ENCODE data around the gene DEPDC1B. TPM values are rescaled to one million over a fixed set of nuclear protein-coding genes. Genes with fewer than 3 reads are reported as not detected.

Gene DEPDC1B
- total RNA-seq, 6 donors from 2014 or later = 0.49 to 3.1 (median 0.72) TPM; not detected in 1

DNA sequence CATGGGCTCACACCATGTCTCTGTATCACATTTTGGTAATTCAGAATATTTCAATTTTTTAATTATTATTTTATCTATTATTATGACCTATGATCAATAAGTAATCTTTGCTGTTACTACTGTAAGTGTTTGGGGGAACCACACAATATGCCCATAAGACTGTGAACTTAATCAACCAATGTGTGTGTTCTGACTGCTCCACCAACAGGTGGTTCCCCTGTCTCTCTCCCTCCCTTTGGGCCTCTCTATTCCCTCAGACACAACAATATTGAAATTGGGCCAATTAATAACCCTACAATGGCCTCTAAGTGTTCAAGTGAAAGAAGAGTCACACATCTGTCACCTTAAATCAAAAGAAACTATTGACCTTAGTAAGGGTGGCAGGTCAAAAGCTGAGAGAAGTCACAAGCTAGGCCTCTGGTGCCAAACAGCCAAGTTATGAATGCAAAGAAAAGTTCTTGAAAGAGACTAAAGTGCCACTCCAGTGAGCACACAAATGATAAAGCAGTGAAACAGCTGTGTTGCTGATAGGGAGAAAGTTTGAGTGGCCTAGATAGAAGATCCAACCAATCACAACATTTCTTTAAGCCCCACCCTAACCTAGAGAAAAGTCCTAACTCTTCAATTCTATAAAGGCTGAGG is 88.7 kb downstream of the DEPDC1B start:
- Histone ChIP-seq H3K36me3 (no peaks in the 10 kb centered on the region), H3K27me3 (no peaks in the 10 kb centered on the region), H3K4me3 (no peak overlapping the region), H3K9me3 (peaks cover 0 to 10% (median 2%) of the 10 kb centered on the region in 4 donors), H3K4me1 (no peaks in the 10 kb centered on the region), H3K27ac (no peak overlapping the region)
- no peak for TF ChIP-seq POLR2AphosphoS5 (IDR thresholded peaks at IDR 0.05)
- no peak for TF ChIP-seq POLR2A (IDR thresholded peaks at IDR 0.05)
- TF ChIP-seq, protein P1, sequence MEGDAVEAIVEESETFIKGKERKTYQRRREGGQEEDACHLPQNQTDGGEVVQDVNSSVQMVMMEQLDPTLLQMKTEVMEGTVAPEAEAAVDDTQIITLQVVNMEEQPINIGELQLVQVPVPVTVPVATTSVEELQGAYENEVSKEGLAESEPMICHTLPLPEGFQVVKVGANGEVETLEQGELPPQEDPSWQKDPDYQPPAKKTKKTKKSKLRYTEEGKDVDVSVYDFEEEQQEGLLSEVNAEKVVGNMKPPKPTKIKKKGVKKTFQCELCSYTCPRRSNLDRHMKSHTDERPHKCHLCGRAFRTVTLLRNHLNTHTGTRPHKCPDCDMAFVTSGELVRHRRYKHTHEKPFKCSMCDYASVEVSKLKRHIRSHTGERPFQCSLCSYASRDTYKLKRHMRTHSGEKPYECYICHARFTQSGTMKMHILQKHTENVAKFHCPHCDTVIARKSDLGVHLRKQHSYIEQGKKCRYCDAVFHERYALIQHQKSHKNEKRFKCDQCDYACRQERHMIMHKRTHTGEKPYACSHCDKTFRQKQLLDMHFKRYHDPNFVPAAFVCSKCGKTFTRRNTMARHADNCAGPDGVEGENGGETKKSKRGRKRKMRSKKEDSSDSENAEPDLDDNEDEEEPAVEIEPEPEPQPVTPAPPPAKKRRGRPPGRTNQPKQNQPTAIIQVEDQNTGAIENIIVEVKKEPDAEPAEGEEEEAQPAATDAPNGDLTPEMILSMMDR (IDR thresholded peaks at IDR 0.05) = no peak
- TF ChIP-seq EP300 (IDR thresholded peaks at IDR 0.05) = no peak
- no peak for DNase-seq
- ATAC-seq (ENCODE audit: low FRiP score in 2 of 2) = no peak

DNA sequence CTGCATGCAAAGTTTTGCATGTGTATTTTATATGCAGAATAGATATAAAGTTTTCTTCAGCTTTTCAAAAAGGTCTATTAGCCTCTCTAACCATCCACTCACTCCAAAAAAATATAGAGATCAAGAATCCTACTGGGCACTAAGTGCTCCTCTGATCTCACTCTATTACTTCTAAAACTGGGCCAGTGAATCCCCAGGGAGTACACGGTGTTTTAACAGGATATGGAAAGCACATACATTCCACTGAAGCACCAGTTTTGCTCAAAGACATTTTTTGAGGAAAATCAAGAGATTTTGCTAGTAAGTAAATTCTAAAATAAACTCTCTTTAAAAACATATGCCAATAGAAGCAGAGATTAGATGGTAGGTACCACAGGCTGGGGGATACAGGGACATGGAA is 95.2 kb downstream of the DEPDC1B start:
- ATAC-seq (ENCODE audit: low FRiP score in 2 of 2) (no peak), DNase-seq (no peak)
- no peaks in the 10 kb centered on the region for H3K4me1 ChIP-seq
- H3K27ac ChIP-seq = no peak overlapping the region
- 86% methylated on average over 1 of the region's 1 CpG for WGBS, 2 donors
- H3K4me3 ChIP-seq = no peak overlapping the region
- no peaks in the 10 kb centered on the region for H3K36me3 ChIP-seq
- H3K27me3 ChIP-seq = no peaks in the 10 kb centered on the region
- TF ChIP-seq POLR2A (IDR thresholded peaks at IDR 0.05) = no peak
- TF ChIP-seq, protein P1 (IDR thresholded peaks at IDR 0.05) = no peak
- TF ChIP-seq EP300 (IDR thresholded peaks at IDR 0.05) = no peak
- no peak for TF ChIP-seq POLR2AphosphoS5 (IDR thresholded peaks at IDR 0.05)
- no peaks in the 10 kb centered on the region for H3K9me3 ChIP-seq

DNA sequence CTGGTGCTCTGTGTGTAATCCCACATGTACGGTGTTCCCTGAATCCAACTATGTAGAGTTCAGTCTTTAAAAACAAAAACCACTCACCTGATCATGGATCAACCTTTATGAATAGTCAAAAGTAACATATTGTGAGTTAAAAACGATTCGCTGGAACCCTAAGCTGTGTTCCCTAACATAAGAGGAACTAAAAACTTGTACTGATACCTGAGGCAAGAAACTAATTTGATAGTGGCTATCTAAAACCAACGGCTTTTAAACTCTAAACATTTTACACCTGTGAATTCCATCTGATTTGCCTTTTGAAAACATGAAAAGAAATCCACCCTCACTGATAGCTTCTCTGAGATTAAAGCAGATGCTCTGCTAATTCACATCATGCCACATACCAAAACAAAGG is 101.5 kb downstream of the DEPDC1B start:
- no peak overlapping the region for H3K27ac ChIP-seq
- H3K27me3 ChIP-seq = no peaks in the 10 kb centered on the region
- 62 to 75% methylated on average over 4 of the region's 4 CpGs for WGBS, 2 donors
- no peaks in the 10 kb centered on the region for H3K4me1 ChIP-seq
- H3K4me3 ChIP-seq = no peak overlapping the region
- TF ChIP-seq, protein P1 (IDR thresholded peaks at IDR 0.05) = no peak
- no peak for TF ChIP-seq POLR2AphosphoS5 (IDR thresholded peaks at IDR 0.05)
- TF ChIP-seq POLR2A (IDR thresholded peaks at IDR 0.05) = no peak
- no peak for TF ChIP-seq EP300 (IDR thresholded peaks at IDR 0.05)
- no peak for ATAC-seq (ENCODE audit: low FRiP score in 2 of 2)
- no peaks in the 10 kb centered on the region for H3K36me3 ChIP-seq
- H3K9me3 ChIP-seq = no peaks in the 10 kb centered on the region
- no peak for DNase-seq

DNA sequence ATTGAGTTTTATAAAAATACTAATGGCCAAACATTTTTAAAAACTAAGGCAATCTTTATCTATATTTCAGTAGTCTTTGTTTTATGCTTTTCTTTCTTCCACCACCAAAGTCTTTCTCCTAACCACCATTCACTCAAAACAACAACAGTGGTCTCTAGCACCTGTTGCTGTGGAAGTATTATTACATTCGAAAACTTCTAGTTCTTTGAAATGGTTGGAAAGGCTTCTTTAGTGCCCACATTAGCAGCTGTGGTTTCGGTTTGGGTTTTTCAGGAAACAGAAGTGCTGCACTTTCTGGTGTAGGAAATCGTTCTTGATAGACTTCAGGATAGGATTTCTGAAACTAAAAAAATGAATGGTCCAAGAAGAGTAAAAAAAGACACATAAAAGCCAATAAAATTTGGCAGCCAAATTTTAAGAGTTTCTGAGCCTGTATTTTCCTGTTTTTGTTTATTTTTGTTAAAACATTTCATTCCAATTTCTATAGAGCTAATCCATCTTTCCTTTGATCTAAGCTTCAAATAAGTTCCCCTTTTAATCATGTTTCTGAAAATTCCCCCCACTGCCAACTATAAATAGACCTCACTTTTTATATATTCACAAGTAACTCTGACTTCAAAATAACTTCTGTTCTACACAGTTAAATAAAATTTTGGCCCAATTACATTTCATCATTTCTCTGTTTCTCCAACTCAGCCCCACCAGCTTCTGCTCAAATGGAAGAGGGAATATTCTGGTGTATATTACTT is 102.2 kb downstream of the DEPDC1B start:
- no peak for DNase-seq
- H3K4me1 ChIP-seq = no peaks in the 10 kb centered on the region
- TF ChIP-seq POLR2AphosphoS5 (IDR thresholded peaks at IDR 0.05) (no peak), POLR2A (IDR thresholded peaks at IDR 0.05) (no peak), EP300 (IDR thresholded peaks at IDR 0.05) (no peak)
- TF ChIP-seq, protein P1 (IDR thresholded peaks at IDR 0.05) = no peak
- H3K4me3 ChIP-seq = no peak overlapping the region
- no peaks in the 10 kb centered on the region for H3K36me3 ChIP-seq
- ATAC-seq (ENCODE audit: low FRiP score in 2 of 2) = no peak
- no peak overlapping the region for H3K27ac ChIP-seq
- no peaks in the 10 kb centered on the region for H3K9me3 ChIP-seq
- WGBS, 2 donors = 28 to 31% methylated on average over 3 of the region's 3 CpGs
- no peaks in the 10 kb centered on the region for H3K27me3 ChIP-seq
